Skeletal muscle cell (primary cell): Measurements from ENCODE around the gene RTN4RL1.
A peak's percentile ranks its signal among the peaks of the same experiment; 100 is the strongest.

Experiments
- DNase-seq: peaks from one replicate; pipeline ENCODE4 v3.0.0-alpha.2; 2010; ENCODE audit warnings: low read depth
- H3K4me3 ChIP-seq: 2 replicates; pipeline ENCODE4 v1.5.1; 2011; ENCODE audit warnings: low read depth, mild to moderate bottlenecking, control low read depth, low read length, moderate library complexity

RTN4RL1 gene

GRCh38 chr17:2060681-2061440 is 35.7 kb upstream of the RTN4RL1 start:
- no peak overlapping the region for H3K4me3 ChIP-seq
- DNase-seq: no peak

- H3K4me3 ChIP-seq: no peak overlapping the region
These were observed 35.2 kb upstream of the RTN4RL1 start for GRCh38 chr17:2060385-2060658.

GRCh38 chr17:2059547-2060384 is 34.6 kb upstream of the RTN4RL1 start:
- H3K4me3 ChIP-seq: peak overlapping the region; percentile 42
- no peak for DNase-seq

More at GRCh38 chr17:2060385-2060658, 35.2 kb upstream of the RTN4RL1 start:
- no peak for DNase-seq

GRCh38 chr17:2058586-2059546 is 33.7 kb upstream of the RTN4RL1 start:
- peak overlapping the region; percentile 42 for H3K4me3 ChIP-seq
- no peak for DNase-seq

GRCh38 chr17:2057760-2058585 is 32.8 kb upstream of the RTN4RL1 start:
- DNase-seq: no peak
- peak overlapping the region; percentile 42 for H3K4me3 ChIP-seq

GRCh38 chr17:2057175-2057759 is 32.1 kb upstream of the RTN4RL1 start:
- DNase-seq: no peak
- peak overlapping the region; percentile 42 for H3K4me3 ChIP-seq

- H3K4me3 ChIP-seq: peak overlapping the region; percentile 72
- no peak for DNase-seq
These were observed 31.4 kb upstream of the RTN4RL1 start for GRCh38 chr17:2056206-2057174.

- H3K4me3 ChIP-seq: peak overlapping the region; percentile 72
- DNase-seq: no peak
These were observed 30.4 kb upstream of the RTN4RL1 start for GRCh38 chr17:2055292-2056205.

GRCh38 chr17:2054512-2055291 is 29.6 kb upstream of the RTN4RL1 start, which contains the start of gene HIC1:
HIC1 (plus strand) TSS chr17:2055103; CDS start chr17:2056691, 1,588 bp downstream.
- H3K4me3 ChIP-seq: peak within 1 kb of the TSS; percentile 72

GRCh38 chr17:2054262-2054511 is 29.1 kb upstream of the RTN4RL1 start:
- no peak for DNase-seq
- H3K4me3 ChIP-seq: peak overlapping the region; percentile 72

More at GRCh38 chr17:2054512-2055291, 29.6 kb upstream of the RTN4RL1 start, which contains the start of gene HIC1:
- no peak for DNase-seq

GRCh38 chr17:2053380-2054261 is 28.5 kb upstream of the RTN4RL1 start:
- H3K4me3 ChIP-seq: peak overlapping the region; percentile 72
- DNase-seq: no peak

GRCh38 chr17:2051933-2052559 is 26.9 kb upstream of the RTN4RL1 start:
- H3K4me3 ChIP-seq: no peak overlapping the region
- DNase-seq: no peak

- DNase-seq: no peak
These were observed 26.2 kb upstream of the RTN4RL1 start for GRCh38 chr17:2051061-2051932.

More at GRCh38 chr17:2051061-2051932, 26.2 kb upstream of the RTN4RL1 start:
- H3K4me3 ChIP-seq: peak overlapping the region; percentile 45
